Naive thymus-derived CD4-positive, alpha-beta T cell (primary cell): ENCODE data around the gene F8. TPM values are rescaled to one million over a fixed set of nuclear protein-coding genes. Genes with fewer than 3 reads are reported as not detected.

Source experiments
- ATAC-seq: fragments of 150-1000 bp; cut with Tn5 transposase; 2 replicates; pipeline ENCODE4 v1.10.0; 2021; ENCODE audit warnings: mild to moderate bottlenecking, moderate library complexity
- CTCF ChIA-PET: fragments of 350-600 bp; sonication (Branson Sonifier 250); formaldehyde crosslinking; loops from one replicate; lab custom pipeline; 2021; ENCODE audit warnings: antibody characterized with exemption; lab: Charles Lee
- POLR2A ChIA-PET: fragments of 350-600 bp; sonication (Branson Sonifier 250); formaldehyde crosslinking; loops from one replicate; lab custom pipeline; 2021; ENCODE audit warnings: antibody characterized with exemption, inconsistent platforms; lab: Charles Lee
- DNase-seq, 9 donors: peaks; one replicate each; pipeline versions ENCODE4 v3.0.0 to v3.0.0-alpha.2; 2020 to 2022; ENCODE audit warnings: mixed read lengths in 1 of 9
- H3K27ac ChIP-seq: one replicate; pipeline ENCODE4 v1.7.0; 2013; ENCODE audit warnings: mild to moderate bottlenecking, low read depth, low read length, moderate library complexity
- H3K27me3 ChIP-seq, 2 donors: one replicate each; pipeline ENCODE4 v1.7.0; 2013; ENCODE audit warnings: low read length in 2 of 2, mild to moderate bottlenecking in 2 of 2, moderate library complexity in 2 of 2; ENCODE audit not compliant: control insufficient read depth in 2 of 2, insufficient read depth in 2 of 2
- H3K36me3 ChIP-seq, 3 experiments: 1 replicate in 2 of 3; 2 replicates in 1 of 3; pipeline ENCODE4 v1.7.0; 2013; ENCODE audit warnings: low read length in 3 of 3, mild to moderate bottlenecking in 3 of 3, moderate library complexity in 1 of 3; ENCODE audit not compliant: insufficient read depth in 3 of 3, control insufficient read depth in 2 of 3
- H3K4me1 ChIP-seq, 2 donors: one replicate each; pipeline ENCODE4 v1.7.0; 2013; ENCODE audit warnings: low read length in 2 of 2, mild to moderate bottlenecking in 2 of 2, moderate library complexity in 1 of 2; ENCODE audit not compliant: control insufficient read depth in 2 of 2, insufficient read depth in 2 of 2
- H3K4me3 ChIP-seq: 2 replicates; pipeline ENCODE4 v1.7.0; 2013; ENCODE audit warnings: mild to moderate bottlenecking, low read length
- H3K9me3 ChIP-seq, 3 experiments: 1 replicate in 2 of 3; 2 replicates in 1 of 3; pipeline ENCODE4 v1.7.0; 2013; ENCODE audit warnings: low read length in 3 of 3; ENCODE audit not compliant: control insufficient read depth in 2 of 3
- H3K27ac Mint-ChIP-seq, 9 donors: one replicate each; pipeline ENCODE4 v1.8.0; 2020 to 2022; ENCODE audit warnings: mixed read lengths in 9 of 9, mild to moderate bottlenecking in 8 of 9, moderate library complexity in 5 of 9, inconsistent platforms in 2 of 9
- H3K27me3 Mint-ChIP-seq, 5 donors: one replicate each; pipeline ENCODE4 v1.8.0; 2021 to 2022; ENCODE audit warnings: mixed read lengths in 5 of 5, mild to moderate bottlenecking in 1 of 5
- H3K36me3 Mint-ChIP-seq, 5 donors: one replicate each; pipeline ENCODE4 v1.8.0; 2020 to 2022; ENCODE audit warnings: mixed read lengths in 5 of 5, mild to moderate bottlenecking in 3 of 5, inconsistent platforms in 1 of 5
- H3K4me1 Mint-ChIP-seq, 7 donors: one replicate each; pipeline ENCODE4 v1.8.0; 2020 to 2022; ENCODE audit warnings: mixed read lengths in 7 of 7, mild to moderate bottlenecking in 3 of 7, inconsistent platforms in 1 of 7
- H3K4me3 Mint-ChIP-seq, 10 donors: one replicate each; pipeline ENCODE4 v1.8.0; 2020 to 2022; ENCODE audit warnings: mild to moderate bottlenecking in 10 of 10, mixed read lengths in 10 of 10, moderate library complexity in 6 of 10, inconsistent platforms in 2 of 10
- H3K9me3 Mint-ChIP-seq, 11 donors: one replicate each; pipeline ENCODE4 v1.8.0; 2020 to 2022; ENCODE audit warnings: mixed read lengths in 11 of 11, mild to moderate bottlenecking in 4 of 11, inconsistent platforms in 1 of 11, moderate library complexity in 1 of 11
- intact Hi-C, 2 donors: fragments of 100-400 bp; cut with micrococcal nuclease; formaldehyde crosslinking; loops; one replicate each; pipeline ENCODE4 v1.15.1; 2023
- polyA plus RNA-seq, 2 donors: library from polyadenylated mRNA; unstranded; fragments of 300-500 nt; fragmentation: Illumina TruSeq; gene quantifications; one replicate each; pipeline ENCODE4 v1.2.3, GENCODE V29; 2021
- total RNA-seq, 6 experiments: library from RNA in 5 of 6; stranded (reverse) in 5 of 6; gene quantifications; 1 replicate in 5 of 6; 2 replicates in 1 of 6; pipeline ENCODE4 v1.2.3 and lab custom pipeline; 2021 to 2026

Gene F8
- total and polyA plus RNA-seq, 7 experiments from 2014 or later = 0.61 to 5.7 (median 1.3) TPM

DNA sequence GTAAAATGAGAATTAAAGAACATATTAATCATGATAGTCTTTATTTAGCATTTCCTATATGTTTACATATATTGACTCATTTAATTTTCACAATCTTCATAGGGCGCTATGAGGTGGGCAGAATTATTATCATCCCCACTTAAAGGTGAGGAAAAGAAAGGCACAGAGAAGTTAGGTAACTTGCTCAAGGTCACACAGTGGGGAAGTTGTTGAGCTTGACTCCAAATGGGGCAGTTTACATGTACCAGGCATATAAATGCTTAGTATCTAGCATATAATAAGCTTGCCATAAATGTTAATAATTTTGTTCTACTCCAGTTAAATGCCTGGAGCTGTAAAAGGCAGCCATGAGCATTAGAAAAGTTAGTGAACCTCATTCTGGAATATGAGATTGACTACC lies 46.9 kb upstream of the F8 start:
- peaks cover 0 to 13% (median 0%) of the 10 kb centered on the region in 5 donors for H3K36me3 Mint-ChIP-seq
- intact Hi-C loops = no loop called here
- Histone ChIP-seq H3K9me3 (no peaks in the 10 kb centered on the region), H3K4me1 (peaks cover 6 to 12% of the 10 kb centered on the region in 2 donors), H3K27me3 (no peaks in the 10 kb centered on the region), H3K27ac (no peak overlapping the region), H3K4me3 (peak overlapping the region; percentile 49), H3K36me3 (no peaks in the 10 kb centered on the region)
- peak overlapping the region; percentile 35 to 90 (median 84) for H3K4me3 Mint-ChIP-seq
- H3K27me3 Mint-ChIP-seq = no peaks in the 10 kb centered on the region
- H3K27ac Mint-ChIP-seq = peak overlapping the region in 3 of 9 donors; percentile 29 to 84 (median 72)
- DNase-seq (no peak), ATAC-seq (no peak)
- no peaks in the 10 kb centered on the region for H3K9me3 Mint-ChIP-seq
- POLR2A ChIA-PET = interaction anchor here (0.7 to 1.5 kb wide), 2 partner anchors 13 to 46 kb away, joined by 3 to 6 read pairs; no protein-coding TSS in a partner anchor
- CTCF ChIA-PET = no interaction called here
- H3K4me1 Mint-ChIP-seq = peaks cover 26 to 53% (median 49%) of the 10 kb centered on the region in 7 donors

DNA sequence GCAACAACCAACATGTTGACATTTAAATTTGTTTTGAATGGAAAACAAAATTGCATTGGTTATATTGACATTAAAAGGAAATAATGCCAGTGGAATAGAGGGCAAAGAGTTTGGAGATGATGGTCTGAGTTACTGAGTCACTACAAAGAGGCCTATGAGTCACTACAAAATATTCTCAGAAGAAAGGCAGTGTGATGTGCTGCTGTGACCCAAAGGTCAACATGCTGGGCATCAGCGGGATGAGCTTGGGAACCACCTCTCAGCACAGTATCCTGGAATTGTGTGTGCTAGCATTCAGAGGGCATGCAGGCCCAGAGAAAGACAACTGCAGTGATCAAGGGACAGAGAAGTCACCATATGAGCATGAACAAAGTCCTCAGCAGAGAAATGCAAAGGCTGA lies 45.6 kb upstream of the F8 start:
- ATAC-seq (no peak), DNase-seq (no peak)
- Histone ChIP-seq H3K4me3 (no peak overlapping the region), H3K27ac (no peak overlapping the region), H3K9me3 (no peaks in the 10 kb centered on the region), H3K36me3 (no peaks in the 10 kb centered on the region), H3K27me3 (no peaks in the 10 kb centered on the region), H3K4me1 (peaks cover 6 to 12% of the 10 kb centered on the region in 2 donors)
- Mint-ChIP-seq H3K9me3 (no peaks in the 10 kb centered on the region), H3K4me1 (peaks cover 14 to 40% (median 37%) of the 10 kb centered on the region in 7 donors), H3K4me3 (peak overlapping the region in 2 of 10 donors; percentile 8 to 21), H3K36me3 (peaks cover 0 to 4% (median 0%) of the 10 kb centered on the region in 5 donors), H3K27ac (peak overlapping the region in 1 of 9 donors; percentile 25), H3K27me3 (no peaks in the 10 kb centered on the region)
- intact Hi-C loops = no loop called here
- ChIA-PET POLR2A (interaction anchor here (0.6 kb wide), 1 partner anchor 83 kb away, joined by 5 read pairs; no protein-coding TSS in a partner anchor), CTCF (no interaction called here)

DNA sequence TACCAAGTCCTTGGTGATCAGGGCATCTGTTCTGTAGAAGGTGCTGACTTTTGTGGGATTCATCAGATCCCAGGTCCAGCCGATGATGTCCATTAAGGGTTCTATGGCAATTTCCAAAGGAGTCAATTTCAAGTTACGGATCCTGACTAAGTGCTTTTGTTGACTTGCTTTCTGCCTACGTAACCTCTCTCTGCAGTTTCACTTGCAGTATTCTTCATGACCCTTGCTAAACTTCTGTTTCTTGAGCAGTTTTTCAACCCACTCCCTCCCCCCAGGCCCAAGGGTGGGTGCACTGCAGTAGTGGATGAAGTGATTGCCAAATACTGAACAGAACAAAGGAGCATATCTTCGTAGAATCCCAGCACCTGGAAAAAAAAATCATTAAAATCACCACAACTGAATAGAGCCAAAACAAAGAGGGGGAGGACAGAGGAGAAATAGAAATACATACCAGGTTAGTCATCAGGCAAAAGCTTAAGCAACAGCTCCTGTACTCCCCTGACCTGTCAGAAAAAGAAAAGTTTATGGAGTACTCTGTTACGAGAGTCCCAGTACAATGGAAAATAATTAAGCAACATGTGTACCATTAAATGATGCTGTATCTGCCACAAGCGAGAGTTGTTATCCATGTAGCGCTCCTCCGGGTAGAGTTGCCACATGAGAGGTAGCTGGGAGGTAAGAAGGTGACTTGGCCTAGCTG lies 42.7 kb upstream of the F8 start:
- H3K36me3 Mint-ChIP-seq = peaks cover 0 to 3% (median 0%) of the 10 kb centered on the region in 5 donors

DNA sequence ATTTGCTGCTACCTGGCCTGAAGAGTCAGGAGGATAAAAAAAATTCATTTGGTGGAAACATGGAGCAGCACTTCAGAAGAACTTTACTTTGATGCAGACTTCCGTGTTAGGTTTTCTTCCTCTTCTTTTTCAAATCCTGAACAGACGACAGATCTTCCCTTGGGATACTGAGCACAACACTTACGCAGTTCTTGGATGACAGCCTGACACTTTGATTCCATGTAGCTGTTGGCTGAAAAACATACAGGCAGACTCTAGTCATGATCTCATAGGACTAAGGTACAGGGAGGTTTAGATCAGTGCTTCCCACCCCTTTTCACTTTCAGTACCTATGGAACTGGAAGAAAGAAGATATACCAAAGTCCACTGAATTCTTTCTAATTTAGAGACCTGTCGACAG lies 39.2 kb upstream of the F8 start:
- H3K27me3 ChIP-seq = no peaks in the 10 kb centered on the region
- no peak overlapping the region for H3K4me3 ChIP-seq
- Mint-ChIP-seq H3K36me3 (peaks cover 0 to 3% (median 0%) of the 10 kb centered on the region in 5 donors), H3K4me3 (no peak overlapping the region), H3K27ac (no peak overlapping the region), H3K4me1 (peaks cover 0 to 19% (median 7%) of the 10 kb centered on the region in 7 donors), H3K9me3 (no peaks in the 10 kb centered on the region), H3K27me3 (no peaks in the 10 kb centered on the region)
- ATAC-seq (no peak), DNase-seq (no peak)
- CTCF ChIA-PET = no interaction called here
- POLR2A ChIA-PET = no interaction called here
- peaks cover 0 to 5% of the 10 kb centered on the region in 2 donors for H3K4me1 ChIP-seq
- no peaks in the 10 kb centered on the region for H3K9me3 ChIP-seq
- intact Hi-C loops = no loop called here
- H3K27ac ChIP-seq = no peak overlapping the region
- H3K36me3 ChIP-seq = no peaks in the 10 kb centered on the region

More for the DNA sequence above, 42.7 kb upstream of the F8 start:
- ChIA-PET POLR2A (interaction anchor here (0.5 kb wide), 1 partner anchor 26 kb away, joined by 4 read pairs; no protein-coding TSS in a partner anchor), CTCF (no interaction called here)
- H3K36me3 ChIP-seq = no peaks in the 10 kb centered on the region
- Mint-ChIP-seq H3K4me1 (peaks cover 9 to 28% (median 25%) of the 10 kb centered on the region in 7 donors), H3K27me3 (no peaks in the 10 kb centered on the region), H3K27ac (peak overlapping the region in 4 of 9 donors; percentile 1 to 72 (median 25)), H3K4me3 (no peak overlapping the region), H3K9me3 (no peaks in the 10 kb centered on the region)
- no peak overlapping the region for H3K4me3 ChIP-seq
- peaks cover 6 to 12% of the 10 kb centered on the region in 2 donors for H3K4me1 ChIP-seq
- DNase-seq (no peak), ATAC-seq (no peak)
- H3K27ac ChIP-seq = no peak overlapping the region
- no peaks in the 10 kb centered on the region for H3K9me3 ChIP-seq
- intact Hi-C loops = no loop called here
- H3K27me3 ChIP-seq = no peaks in the 10 kb centered on the region

DNA sequence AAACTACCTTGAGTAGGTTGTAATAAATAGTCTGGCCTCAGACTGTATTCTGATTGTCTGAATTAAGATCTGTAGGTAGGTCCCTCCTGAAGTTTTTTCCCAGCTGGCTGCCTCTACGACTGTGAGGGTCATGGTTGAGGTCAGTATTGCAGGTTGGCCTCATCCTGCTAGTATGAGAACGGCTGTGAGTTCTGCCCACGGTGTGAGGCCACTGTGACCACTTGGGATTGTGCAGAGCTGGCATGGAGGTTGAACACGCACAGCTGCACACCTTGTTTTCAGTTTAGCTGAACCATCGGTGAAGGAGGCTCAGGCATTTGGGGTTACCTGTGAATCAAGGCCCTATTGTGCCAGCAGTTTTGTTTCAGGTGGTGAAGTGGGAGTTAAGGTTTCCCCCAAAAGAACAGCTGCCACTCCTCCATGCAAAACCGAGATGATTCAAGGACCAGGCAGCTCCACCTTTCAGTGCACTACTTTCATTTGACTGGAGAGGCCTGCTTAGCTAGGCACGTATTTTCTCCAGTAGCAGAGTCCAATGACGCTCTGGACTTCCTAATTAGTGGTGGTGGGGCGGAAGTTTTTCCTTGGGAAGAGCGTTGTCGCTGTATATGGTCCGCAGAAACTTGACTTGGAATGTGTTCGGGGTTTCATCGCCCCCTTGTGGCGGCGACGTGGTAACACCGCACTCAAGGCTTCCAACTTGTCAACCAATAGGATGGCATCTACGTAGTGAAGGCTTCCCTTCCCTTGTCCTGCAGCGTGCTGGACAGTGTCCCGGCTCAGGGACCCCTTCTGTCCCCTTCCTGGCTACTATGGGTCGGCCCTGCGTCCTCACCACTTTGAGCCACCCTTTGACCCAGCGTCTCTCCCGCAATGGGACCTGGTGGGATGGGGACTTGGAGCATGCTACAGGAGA lies 34.6 kb upstream of the F8 start:
- H3K27me3 ChIP-seq = no peaks in the 10 kb centered on the region
- CTCF ChIA-PET = interaction anchor here (1.0 to 1.4 kb wide), 7 partner anchors 9 to 139 kb away, joined by 3 to 8 read pairs (median 4); no protein-coding TSS in a partner anchor
- ATAC-seq (peak; percentile 93), DNase-seq (peak; percentile 20 to 55 (median 36))
- intact Hi-C loops = loop anchor here (1.0 to 2.0 kb wide), 6 partner anchors 14 to 139 kb away; partner anchors contain the start of genes BRCC3 (in 2 of the 2), CMC4 (in 2 of the 2), FUNDC2 (in 2 of the 2) and MTCP1 (in 2 of the 2)
- H3K27me3 Mint-ChIP-seq = no peaks in the 10 kb centered on the region
- H3K9me3 ChIP-seq = no peaks in the 10 kb centered on the region
- H3K4me3 Mint-ChIP-seq = peak overlapping the region; percentile 52 to 81 (median 76)
- peak overlapping the region in 8 of 9 donors; percentile 23 to 81 (median 60) for H3K27ac Mint-ChIP-seq
- H3K4me1 Mint-ChIP-seq = peaks cover 0 to 31% (median 21%) of the 10 kb centered on the region in 7 donors
- H3K9me3 Mint-ChIP-seq = no peaks in the 10 kb centered on the region
- peaks cover 0 to 5% of the 10 kb centered on the region in 2 donors for H3K4me1 ChIP-seq
- POLR2A ChIA-PET = interaction anchor here (0.6 to 1.4 kb wide), 4 partner anchors 11 to 77 kb away, joined by 3 to 6 read pairs (median 4); partner anchors contain the start of gene FUNDC2
- peaks cover 0 to 13% (median 0%) of the 10 kb centered on the region in 3 experiments for H3K36me3 ChIP-seq
- peaks cover 0 to 11% (median 0%) of the 10 kb centered on the region in 5 donors for H3K36me3 Mint-ChIP-seq
- H3K4me3 ChIP-seq = peak overlapping the region; percentile 47
- peak overlapping the region; percentile 30 for H3K27ac ChIP-seq

DNA sequence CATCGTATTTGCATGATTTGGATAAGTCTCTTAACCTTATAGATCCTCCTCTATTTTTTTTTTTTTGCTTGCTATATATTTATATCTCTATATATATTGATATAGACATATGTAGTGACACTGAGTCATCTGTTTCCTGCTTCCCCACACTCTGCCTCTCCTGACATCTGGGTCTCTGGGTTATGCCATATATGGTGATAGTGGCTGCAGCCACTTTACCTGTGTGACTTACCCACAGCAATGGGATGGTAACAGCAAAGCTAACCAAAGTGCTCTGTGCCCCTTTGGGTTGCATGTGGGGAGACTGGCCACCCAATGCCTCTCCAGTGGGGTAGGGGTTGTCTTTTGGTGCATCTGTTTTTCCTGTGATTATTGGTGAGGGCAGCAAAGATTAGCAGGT lies 33.9 kb upstream of the F8 start:
- Mint-ChIP-seq H3K4me3 (peak overlapping the region in 6 of 10 donors; percentile 27 to 81 (median 74)), H3K4me1 (peaks cover 0 to 36% (median 27%) of the 10 kb centered on the region in 7 donors), H3K27me3 (no peaks in the 10 kb centered on the region), H3K27ac (peak overlapping the region in 6 of 9 donors; percentile 23 to 75 (median 56)), H3K36me3 (peaks cover 0 to 11% (median 0%) of the 10 kb centered on the region in 5 donors), H3K9me3 (no peaks in the 10 kb centered on the region)
- ATAC-seq (no peak), DNase-seq (no peak)
- H3K27me3 ChIP-seq = no peaks in the 10 kb centered on the region
- H3K36me3 ChIP-seq = peaks cover 0 to 13% (median 0%) of the 10 kb centered on the region in 3 experiments
- no peak overlapping the region for H3K4me3 ChIP-seq
- peak overlapping the region; percentile 30 for H3K27ac ChIP-seq
- ChIA-PET CTCF (interaction anchor here (1.0 to 1.4 kb wide), 7 partner anchors 8 to 139 kb away, joined by 3 to 8 read pairs (median 4); no protein-coding TSS in a partner anchor), POLR2A (interaction anchor here (0.6 to 1.4 kb wide), 4 partner anchors 11 to 76 kb away, joined by 3 to 6 read pairs (median 4); partner anchors contain the start of gene FUNDC2)
- intact Hi-C loops = loop anchor here (2.0 kb wide), 3 partner anchors 14 to 30 kb away; partner anchors contain the start of genes BRCC3 (in 2 of the 2), CMC4 (in 2 of the 2), FUNDC2 (in 2 of the 2) and MTCP1 (in 2 of the 2)
- H3K9me3 ChIP-seq = no peaks in the 10 kb centered on the region
- H3K4me1 ChIP-seq = peaks cover 0 to 5% of the 10 kb centered on the region in 2 donors
